NCI-H2171 treated with DMSO at 0.1 percent for 48 hours (cell line): ENCODE results near the gene CFC1B.
"Not testable (repeated sequence)": the region's sequence is repeated elsewhere in the genome, so short reads cannot be mapped to it uniquely, and the experiment has no call there.

ENCODE experiments used
- DNase-seq: peaks from one replicate; lab custom pipeline; 2025; lab: John Stamatoyannopoulos, UW

CFC1B gene

DNA sequence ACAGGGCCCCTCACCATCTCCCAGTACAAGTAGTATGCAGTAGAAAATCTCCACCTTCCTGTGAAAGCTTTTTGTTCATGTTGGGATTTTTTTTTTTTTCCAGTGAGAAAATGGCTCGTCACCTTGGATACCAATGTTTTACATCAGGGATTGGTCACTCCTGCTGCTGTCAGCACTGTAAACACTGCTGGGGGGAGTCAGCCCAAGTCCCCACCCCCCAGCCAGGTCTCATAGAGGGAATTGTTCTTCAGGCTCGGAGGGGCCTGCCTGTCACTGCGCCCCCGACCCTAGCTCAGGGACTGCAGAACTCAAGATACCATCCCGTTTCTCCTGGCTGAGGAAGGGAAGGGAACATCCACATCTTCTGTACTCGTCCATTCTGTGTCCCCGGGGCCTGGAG lies at the start of gene CFC1B:
TSS of gene CFC1B (plus strand) at position 231 of the 400 bp plus-strand sequence. CDS start 263 bp downstream, outside the sequence.
- not testable (repeated sequence) for DNase-seq

DNA sequence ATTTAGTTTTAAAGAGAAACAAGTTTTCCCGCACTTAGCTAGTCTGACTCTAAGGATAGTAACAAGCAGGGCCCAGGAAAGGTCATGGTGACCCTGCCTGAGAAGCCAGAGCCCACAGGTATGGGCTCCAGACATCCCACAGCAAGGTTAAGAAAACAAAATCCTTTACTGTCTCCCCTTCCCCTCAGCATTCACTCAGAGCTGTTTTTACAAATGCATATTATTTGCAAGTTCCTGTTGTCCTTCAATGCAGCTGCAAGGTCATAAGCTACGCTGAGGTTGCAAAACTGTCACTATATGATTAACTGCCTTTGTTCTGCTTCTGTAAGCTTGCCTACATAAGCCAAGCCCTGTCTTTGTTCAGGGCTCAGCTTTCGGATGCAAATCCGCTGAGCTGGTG lies 29.9 kb upstream of the CFC1B start:
- DNase-seq, result not testable (repeated sequence)

DNA sequence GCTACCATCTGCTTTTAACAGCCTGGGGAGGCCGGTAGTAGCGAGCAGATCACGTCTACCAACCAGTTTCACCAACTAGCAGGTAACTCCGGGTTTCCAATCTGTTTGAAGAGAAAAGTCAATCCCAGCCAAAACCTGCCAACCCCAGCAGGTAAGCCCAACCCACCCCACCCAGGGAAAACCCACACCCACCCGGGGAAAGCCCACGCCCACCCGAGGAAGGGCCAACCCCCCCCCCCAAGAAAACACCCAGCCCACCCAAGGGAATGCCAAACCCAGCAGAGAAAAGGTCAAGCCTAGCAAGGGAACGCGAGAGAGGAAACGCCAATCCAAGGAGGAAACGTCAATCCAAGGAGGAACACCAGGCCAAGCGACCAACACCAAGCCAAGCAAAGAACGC lies 11.8 kb upstream of the CFC1B start, which contains the start of gene POTEI:
TSS of gene POTEI (minus strand) at position 101 of the 400 bp plus-strand sequence. CDS start at position 8, 93 bp downstream.
- DNase-seq, result not testable (repeated sequence)

DNA sequence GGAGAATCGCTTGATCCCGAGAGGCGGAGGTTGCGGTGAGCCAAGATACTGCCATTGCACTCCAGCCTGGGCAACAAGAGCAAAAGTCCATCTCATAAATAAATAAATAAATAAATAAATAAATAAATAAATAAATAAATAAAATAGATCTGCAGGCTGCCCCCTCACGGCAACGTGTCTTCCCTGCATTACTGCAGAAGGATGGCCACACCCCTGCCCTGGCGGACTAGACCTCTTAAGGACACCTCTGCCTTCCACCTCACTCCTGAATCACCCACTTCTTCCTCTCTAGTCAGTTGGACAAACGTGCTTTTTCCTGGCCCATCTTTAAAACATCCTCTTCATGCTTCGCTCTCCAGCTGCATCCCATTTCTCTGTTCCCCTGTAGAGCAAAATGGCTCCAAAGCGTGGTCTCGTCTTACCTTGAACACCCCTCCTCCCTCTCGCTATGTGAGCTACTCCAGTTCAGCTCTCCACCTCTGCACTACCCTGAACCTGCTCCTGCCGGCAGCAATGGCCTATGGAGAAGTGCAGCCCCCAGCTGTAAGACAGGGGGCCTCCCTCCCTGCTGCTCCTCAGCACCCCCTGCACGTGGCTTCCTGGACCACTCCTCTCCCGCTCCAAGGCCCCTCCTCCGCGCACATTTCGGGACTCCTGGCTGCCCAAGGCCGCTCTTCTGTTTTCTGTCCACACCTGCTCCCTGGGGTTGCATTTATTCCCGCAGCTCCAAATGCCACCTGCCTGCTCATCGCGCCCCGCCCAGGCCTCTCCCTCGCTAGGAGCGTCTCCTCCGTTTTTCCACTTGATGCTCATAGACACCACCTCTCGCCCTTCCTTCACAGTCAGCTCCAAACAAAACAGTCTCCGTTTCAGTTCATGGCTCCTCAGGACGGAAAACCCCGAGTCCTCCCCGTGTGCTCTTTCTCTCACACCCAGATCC lies 9.9 kb upstream of the CFC1B start:
- DNase-seq, result not testable (repeated sequence)

DNA sequence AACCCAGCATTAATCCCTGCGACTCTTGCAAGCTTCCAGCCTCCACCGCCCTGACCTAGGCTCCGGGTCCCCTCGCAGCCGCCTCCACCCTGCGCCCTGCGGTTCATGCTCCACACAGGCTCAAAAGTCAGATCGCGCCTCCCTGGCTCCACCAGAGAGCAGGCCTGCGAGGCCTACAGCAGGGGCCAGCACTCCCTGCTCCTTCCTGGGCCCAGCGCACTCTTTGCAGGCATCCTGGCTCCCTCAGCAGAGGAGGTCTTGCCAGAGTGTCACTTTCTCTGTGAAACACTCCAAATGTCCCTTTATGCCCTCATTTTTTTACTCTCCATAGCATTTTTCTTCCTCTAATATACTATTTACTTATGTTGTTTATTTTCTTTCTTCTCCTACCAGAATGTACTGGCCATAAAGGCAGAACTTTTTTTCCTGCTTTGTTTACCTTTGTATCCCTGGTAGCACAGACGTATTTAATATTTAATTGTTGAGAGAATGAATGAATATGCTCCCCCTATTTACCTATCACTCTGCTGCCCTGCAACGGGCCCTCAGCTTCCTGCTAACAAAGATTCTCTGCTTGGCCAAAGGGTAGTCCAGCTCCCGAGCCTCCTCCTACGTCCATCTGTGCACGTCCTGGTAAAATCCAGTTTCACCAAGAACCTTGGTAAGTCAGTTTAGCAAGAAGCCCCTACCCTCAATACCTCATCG lies 9.1 kb upstream of the CFC1B start:
- DNase-seq, result not testable (repeated sequence)

DNA sequence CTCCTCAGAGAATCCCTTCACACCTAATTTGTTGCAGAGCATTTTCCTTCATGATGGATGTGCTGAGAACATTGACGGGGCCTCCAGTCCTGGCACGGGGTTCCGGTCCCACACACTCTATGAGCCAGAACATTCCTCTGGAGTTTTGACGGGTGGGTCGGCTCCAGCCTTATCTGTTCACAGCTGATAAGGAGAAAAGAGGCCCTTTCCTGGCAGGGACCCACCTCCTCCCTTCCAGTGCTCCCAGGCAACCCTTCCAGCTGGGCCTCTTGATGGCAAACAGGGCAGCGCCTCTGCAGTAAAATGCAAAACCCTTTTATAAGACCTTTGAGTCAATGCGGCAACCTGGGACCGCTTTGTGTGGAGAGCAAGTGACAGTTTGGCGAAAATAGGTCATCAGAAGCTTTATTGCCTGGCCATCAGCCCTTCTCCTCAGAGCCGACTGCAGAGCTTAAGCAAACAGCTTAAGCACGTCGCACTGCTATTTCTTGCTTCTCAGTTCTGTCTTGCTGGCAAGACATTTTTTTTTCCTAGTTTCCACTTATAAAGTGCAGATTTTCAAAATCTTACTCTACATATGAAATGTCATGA lies 2.4 kb upstream of the CFC1B start:
- DNase-seq, result not testable (repeated sequence)

DNA sequence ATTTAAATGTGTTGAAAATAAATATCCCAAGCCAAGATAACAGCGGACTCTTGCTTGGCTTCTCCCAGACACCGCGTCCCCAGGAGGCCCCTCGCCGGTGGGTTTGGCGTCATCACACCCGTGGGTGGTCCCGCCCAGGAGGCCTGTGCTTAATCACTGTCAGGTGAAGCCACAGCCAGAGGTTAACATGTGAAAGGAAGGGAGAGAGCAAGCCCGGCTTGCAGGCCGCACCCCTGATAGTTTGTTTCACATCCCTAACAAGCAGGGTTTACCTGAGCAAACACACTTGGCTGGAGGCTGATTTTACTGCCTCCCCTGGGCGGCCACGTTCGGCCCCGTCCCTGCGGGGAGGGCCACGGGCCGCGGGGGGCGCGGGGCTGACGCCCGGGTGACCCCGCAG lies 1.4 kb downstream of the CFC1B start:
- not testable (repeated sequence) for DNase-seq

DNA sequence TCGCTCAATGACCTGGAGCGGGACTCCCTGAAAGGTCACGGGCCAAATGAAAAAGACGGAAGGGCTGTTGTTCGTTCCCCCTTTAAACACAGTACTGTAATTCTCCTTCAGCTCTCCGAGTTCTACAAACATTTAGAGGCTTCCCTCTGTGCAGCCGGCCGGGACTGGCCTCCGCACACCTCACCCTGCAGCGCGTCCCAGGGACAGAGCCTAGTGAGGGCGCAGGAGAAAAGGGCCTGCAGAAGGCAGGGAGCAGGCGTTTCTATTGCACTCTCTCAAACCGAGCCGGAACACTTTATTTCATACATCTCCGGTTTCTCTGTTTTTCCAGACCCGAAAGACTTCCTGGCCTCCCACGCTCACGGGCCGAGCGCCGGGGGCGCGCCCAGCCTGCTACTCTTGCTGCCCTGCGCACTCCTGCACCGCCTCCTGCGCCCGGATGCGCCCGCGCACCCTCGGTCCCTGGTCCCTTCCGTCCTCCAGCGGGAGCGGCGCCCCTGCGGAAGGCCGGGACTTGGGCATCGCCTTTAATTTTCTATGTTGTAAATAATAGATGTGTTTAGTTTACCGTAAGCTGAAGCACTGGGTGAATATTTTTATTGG lies 6.4 kb downstream of the CFC1B start:
- not testable (repeated sequence) for DNase-seq

DNA sequence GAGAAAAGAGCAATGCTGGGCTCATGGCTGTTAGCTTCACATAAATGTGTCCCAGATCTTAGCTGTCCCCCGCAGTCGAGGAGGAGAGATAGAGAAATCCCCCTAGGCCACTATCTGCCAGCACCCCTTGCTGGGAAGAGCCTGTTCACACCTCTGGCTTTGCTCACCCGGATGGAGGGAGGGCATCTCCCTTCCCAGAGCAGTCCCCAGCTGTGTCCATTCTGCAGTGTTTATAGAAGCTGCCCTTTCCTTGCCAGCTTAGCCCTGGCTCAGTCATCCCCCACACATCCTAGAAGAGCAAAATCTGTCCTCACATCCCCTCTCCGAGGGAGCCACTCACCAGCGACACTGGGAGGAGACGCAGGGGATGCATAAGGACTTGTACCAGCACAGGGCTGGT lies 8.5 kb downstream of the CFC1B start:
- not testable (repeated sequence) for DNase-seq

DNA sequence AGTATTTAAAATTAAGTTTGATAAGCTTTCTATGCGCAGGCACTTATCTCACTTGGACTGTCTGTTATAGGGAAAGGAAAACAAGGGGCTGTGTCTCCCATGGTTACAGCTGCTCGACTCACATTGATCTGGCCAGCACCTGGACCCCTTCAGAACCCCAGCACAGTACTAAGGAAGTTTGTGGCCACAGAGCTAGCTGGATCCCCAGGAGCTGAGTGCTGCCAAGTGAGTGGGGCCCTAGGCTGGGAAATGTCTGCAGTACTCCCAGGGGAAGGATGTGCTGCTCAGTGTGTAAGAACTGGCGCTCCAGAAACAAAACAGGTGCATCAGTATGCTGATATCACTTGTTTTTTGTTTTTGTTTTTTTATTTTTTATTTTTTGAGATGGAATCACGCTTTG lies 9.2 kb downstream of the CFC1B start:
- DNase-seq, result not testable (repeated sequence)

DNA sequence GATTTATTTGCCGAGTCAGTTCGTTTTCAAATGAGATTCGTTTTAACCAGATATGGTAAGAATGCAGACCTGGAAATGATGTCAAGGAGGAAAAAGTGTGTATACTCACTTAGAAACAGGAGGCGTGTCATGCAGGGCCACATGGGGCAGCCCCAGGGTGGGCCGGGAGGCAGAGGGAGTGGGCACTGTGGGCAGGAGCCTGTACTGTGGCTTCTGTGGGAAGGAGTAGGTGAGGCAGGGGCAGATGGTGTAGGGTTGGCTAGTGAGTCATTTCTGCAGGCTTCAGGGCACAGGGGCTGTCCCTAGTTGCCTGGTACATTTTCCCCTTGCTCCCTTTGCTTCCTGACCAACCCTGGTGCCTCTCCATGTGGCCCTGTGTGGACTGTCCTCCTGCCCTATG lies 10.2 kb downstream of the CFC1B start:
- not testable (repeated sequence) for DNase-seq

DNA sequence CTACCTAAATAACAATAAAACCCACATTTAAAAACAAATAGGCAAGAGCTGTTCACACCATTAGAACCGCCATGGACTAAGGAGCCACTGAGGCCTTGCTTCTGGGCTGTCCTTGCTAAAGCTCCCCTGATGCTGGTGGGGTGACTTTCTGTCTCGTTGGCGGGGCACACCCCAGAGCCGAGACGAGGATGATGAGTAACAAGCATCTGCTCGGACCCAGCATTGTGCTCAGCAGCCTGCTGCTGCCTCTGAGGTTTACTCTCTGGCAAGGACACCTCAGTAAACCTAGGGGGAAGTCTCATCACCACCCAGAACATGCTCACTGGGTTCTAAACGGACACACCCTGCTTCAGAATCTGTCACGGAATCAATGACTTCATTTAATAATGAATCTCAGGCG lies 10.7 kb downstream of the CFC1B start:
- not testable (repeated sequence) for DNase-seq

DNA sequence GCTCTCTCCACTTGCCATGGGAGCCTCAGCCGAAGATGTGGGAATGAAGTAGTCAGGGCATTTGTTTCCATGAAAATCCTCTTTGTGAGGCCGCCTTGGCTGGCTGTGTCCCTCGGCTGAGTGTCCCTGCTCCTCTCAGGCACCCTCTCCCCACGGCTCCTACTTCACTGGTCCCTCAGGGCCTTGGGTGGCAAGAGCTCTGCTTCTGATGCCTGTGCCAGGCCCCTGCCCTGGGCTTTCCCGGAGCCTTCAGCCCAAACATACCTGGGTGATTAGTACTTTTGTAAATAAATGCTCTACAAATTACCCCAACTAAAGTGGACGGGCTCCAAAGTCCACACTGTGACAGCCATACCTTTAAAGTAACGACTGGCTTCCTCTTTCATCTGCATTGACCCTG lies 15.6 kb downstream of the CFC1B start:
- not testable (repeated sequence) for DNase-seq

DNA sequence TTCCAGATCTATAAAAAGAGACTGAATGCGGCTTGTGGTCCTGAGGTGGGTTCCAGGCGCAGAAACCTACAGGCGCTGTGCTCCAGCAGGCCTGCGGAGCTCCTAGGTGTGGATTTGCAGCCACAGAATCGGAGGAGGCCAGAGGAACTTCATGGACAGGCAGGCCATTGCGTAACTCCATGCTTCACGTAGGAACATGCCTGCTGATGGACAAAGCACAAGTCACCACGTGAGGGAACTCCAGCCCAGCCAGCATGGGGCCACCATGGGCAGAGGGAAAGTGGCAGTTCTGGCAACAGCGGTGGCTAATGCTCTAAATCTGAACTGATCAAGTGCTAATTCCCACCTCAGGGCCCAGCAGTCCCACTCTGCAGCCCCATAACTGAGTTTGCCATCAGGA lies 17.2 kb downstream of the CFC1B start:
- not testable (repeated sequence) for DNase-seq

DNA sequence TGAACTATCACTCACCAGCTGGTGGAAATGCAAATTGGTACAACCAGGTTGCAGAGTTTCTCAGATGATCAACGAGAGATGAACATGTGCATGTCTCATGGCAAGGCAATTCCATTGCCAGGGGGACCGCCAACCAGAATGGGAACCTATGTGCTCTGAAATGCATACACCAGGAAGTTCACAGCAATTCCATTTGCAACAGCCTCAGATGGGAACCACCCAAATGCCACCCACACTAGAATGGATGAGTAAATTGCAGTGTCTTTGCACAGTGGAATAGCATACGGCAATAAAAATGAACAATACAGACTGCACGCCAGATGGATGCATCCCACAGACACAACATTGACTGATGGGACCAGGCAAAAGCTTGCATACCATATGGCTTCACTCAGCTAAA lies 21.8 kb downstream of the CFC1B start:
- DNase-seq, result not testable (repeated sequence)

DNA sequence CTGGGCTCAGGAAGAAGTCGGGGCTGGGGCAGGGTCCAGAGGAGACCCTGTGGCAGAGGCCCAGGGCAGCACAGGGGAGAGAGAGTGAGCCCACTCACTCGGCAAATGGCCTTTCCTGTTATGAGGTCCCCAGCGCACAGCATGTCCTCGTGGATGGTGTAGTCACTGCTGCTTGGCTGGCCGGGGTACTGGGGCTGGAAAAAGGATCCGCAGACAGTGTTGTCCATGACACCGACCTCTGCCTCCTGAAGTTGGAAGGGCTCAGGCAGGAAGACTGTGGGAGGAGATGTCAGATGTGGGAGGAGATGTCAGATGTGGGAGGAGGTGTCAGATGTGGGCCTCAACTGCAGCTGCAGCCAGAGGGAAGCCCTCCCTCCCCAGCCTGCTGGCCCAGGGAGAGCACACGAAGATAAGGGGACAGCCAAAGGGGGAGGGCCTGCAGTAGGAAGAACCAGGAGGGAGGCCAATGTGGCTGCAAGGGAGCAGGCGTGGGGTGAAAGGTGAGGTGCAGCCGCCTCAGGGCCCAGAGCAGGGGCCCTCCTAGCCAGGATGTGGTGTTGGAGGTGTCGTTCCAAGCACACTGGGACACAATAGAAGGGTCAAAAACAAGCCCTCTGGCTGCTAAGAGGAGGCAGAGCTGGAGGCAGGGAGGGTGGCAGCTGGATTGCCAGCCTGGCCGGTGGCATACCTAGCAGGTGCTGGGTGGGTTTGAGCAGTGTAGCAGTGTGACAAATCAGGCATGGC lies 22.9 kb downstream of the CFC1B start:
- not testable (repeated sequence) for DNase-seq

DNA sequence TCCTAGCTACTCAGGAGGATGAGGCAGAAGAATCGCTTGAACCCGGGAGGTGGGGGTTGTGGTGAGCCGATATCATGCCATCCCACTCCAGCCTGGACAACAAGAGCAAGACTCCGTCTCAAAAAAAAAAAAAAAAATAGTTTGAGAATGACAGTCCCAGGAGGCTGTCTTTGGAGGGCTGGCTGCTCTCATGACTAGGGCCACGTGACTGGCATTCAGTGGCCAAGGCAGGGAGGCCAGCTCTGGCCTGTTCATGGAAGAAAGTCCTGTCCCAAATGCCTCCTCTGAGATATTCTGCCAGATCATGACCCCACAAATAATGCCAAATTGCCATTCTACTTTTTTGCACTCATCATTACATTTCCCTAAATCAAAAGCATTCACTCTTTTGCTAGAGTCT lies 24.0 kb downstream of the CFC1B start:
- DNase-seq, result not testable (repeated sequence)

DNA sequence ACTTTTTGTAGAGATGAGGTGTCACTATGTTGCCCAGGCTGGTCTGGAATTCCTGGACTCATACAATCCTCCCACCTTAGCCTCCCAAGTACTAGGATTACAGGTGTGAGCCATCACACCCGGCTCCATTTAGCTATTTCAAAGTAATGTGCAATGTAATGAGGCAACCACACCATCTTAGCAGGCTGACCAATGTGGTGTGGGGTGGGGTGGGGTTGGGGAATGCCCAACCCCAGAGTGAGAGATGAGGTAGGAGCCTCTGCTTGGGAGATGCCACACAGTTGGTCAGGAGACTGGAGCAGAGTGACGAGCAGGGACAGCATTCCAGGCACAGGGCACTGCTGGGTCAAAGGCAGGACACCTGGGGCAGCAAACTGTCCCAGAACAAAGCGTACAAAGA lies 27.4 kb downstream of the CFC1B start:
- not testable (repeated sequence) for DNase-seq

DNA sequence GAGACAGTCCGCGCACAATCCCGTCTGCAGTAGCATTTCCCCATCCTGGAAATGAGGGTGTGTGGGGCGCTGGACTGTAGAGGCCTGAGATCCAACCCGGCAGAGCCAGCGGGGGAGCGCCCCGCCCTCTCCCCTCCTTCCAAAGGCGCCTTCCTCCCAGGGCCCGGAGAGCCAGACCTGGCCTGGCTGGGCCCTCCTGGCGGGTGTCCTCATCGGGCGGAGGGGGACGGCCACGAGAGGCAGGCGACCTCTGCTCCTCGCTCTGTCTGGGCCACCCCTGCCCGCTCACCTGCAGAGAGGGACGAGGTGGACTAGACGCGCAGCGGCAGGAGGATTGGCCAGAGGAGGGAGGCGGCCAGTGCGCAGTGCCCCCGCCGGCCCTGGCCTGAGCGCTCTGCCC lies 28.5 kb downstream of the CFC1B start:
- DNase-seq, result not testable (repeated sequence)

DNA sequence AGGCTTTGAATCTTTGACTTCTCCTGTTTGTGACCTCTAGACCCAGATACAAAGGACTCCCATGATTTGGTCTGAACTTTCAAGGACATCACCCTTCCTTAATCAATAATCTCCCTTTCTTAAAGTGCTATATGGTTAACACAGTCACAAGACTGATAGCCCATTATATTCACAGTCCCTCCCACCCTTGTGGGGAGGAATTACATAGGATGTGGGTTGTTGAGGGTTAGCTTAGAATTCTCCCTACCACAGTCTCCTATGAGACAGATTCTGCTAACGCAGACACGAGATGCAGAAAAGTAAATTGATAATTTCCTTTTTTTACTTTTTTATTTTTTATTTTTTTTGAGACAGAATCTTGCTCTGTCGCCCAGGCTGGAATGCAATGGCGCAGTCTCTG lies 33.2 kb downstream of the CFC1B start:
- not testable (repeated sequence) for DNase-seq

DNA sequence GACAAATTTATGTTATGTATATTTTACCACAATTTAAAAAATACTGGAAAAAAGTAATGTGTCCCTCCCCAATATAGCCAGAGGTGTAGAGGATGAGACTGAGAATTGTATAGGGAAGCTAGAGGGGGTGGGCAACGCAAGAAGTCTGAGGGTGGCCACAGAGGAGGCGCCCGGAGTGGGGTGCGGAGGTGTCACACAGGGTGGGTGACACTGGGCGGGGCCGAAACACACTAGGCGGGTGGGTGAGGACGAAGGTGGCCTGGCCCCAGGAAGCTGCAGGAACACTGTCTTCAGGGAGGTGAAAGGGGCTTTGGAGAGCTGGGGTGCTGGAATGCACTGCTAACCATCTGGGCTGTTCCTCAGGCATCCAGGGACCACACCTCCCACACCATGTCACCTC lies 35.4 kb downstream of the CFC1B start:
- not testable (repeated sequence) for DNase-seq
